ENCODE results near the gene NUP54. TPM values are rescaled to one million over a fixed set of nuclear protein-coding genes. Genes with fewer than 3 reads are reported as not detected.
A peak's percentile ranks its signal among the peaks of the same experiment; 100 is the strongest.

The NUP54 gene
- total RNA-seq, 2 donors from 2014 or later = 78.6 to 88.5 TPM

DNA sequence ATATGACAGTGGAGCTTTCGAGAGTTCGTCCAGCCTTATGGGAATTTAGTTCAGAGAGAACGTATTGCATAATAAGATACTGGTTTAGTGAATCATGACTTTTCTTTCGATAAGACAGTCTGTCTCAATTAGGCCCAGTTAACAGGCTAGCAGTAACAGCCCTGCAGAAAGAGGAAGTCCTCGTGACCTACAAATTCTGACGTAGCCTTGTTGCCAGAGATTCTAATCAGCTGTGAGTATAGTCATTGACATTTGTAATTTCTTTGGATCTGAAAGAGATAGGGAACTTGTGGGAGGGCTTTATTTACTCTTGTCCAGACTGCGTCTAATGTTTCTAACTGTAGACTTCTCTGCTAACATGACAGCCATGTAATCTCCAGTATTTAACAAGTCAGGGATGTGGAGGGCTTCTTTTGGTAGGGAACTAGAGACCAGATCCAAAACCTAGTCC, 57.9 kb downstream of the NUP54 start:
- Histone ChIP-seq H3K9me3 (ENCODE audit: control insufficient read depth, low read length) (no peaks in the 10 kb centered on the region), H3K9ac (ENCODE audit: extremely low read depth, low read length, poor library complexity, severe bottlenecking) (no peak overlapping the region), H3K27ac (ENCODE audit: low read depth, low read length) (no peak overlapping the region), H3K36me3 (ENCODE audit: control insufficient read depth, insufficient read depth, low read length) (no peaks in the 10 kb centered on the region), H3K4me1 (ENCODE audit: control insufficient read depth, insufficient read depth, low read length) (no peaks in the 10 kb centered on the region), H3K4me3 (ENCODE audit: low read length) (no peak overlapping the region), H3K27me3 (ENCODE audit: control insufficient read depth, insufficient read depth, low read length, poor library complexity, severe bottlenecking) (no peaks in the 10 kb centered on the region)
- Mint-ChIP-seq H3K4me3 (no peak overlapping the region), H3K36me3 (ENCODE audit: low read depth) (no peaks in the 10 kb centered on the region), H3K27ac (no peak overlapping the region), H3K4me1 (peaks cover 7% of the 10 kb centered on the region), H3K27me3 (ENCODE audit: insufficient read depth) (no peaks in the 10 kb centered on the region), H3K9me3 (peaks cover 4% of the 10 kb centered on the region)
- WGBS, 2 experiments (ENCODE audit: insufficient coverage in 1 of 2, insufficient read length in 1 of 2) = 92 to 94% methylated on average over 7 of the region's 7 CpGs
- TF ChIP-seq, protein P1, sequence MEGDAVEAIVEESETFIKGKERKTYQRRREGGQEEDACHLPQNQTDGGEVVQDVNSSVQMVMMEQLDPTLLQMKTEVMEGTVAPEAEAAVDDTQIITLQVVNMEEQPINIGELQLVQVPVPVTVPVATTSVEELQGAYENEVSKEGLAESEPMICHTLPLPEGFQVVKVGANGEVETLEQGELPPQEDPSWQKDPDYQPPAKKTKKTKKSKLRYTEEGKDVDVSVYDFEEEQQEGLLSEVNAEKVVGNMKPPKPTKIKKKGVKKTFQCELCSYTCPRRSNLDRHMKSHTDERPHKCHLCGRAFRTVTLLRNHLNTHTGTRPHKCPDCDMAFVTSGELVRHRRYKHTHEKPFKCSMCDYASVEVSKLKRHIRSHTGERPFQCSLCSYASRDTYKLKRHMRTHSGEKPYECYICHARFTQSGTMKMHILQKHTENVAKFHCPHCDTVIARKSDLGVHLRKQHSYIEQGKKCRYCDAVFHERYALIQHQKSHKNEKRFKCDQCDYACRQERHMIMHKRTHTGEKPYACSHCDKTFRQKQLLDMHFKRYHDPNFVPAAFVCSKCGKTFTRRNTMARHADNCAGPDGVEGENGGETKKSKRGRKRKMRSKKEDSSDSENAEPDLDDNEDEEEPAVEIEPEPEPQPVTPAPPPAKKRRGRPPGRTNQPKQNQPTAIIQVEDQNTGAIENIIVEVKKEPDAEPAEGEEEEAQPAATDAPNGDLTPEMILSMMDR (conservative IDR thresholded peaks at IDR 0.05) = no peak
- no peak for DNase-seq

DNA sequence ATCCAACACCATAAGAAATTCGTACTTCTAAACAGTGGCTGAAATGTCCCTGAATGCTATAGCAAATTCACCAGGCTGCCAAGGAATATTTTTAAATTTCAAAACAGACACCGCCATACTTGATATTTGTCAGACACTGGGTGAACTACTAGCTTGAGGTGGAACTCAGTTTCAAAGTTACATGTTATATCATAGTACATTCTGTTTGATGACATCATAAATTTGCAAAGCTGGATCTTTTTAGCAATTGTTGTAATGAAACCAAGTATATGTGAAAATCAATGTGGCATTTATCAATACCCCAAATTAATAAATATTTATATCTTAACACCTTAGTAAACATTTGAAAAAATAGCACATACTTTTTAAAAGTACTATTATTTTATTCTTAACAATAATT, 59.5 kb downstream of the NUP54 start:
- 89 to 100% methylated on average over 2 of the region's 2 CpGs for WGBS, 2 experiments (ENCODE audit: insufficient coverage in 1 of 2, insufficient read length in 1 of 2)
- H3K4me1 ChIP-seq (ENCODE audit: control insufficient read depth, insufficient read depth, low read length) = no peaks in the 10 kb centered on the region
- no peaks in the 10 kb centered on the region for H3K36me3 Mint-ChIP-seq (ENCODE audit: low read depth)
- H3K27me3 ChIP-seq (ENCODE audit: control insufficient read depth, insufficient read depth, low read length, poor library complexity, severe bottlenecking) = no peaks in the 10 kb centered on the region
- no peak overlapping the region for H3K27ac Mint-ChIP-seq
- H3K9me3 Mint-ChIP-seq = peaks cover 4% of the 10 kb centered on the region
- no peaks in the 10 kb centered on the region for H3K36me3 ChIP-seq (ENCODE audit: control insufficient read depth, insufficient read depth, low read length)
- no peak for DNase-seq
- no peak overlapping the region for H3K4me3 ChIP-seq (ENCODE audit: low read length)
- H3K9ac ChIP-seq (ENCODE audit: extremely low read depth, low read length, poor library complexity, severe bottlenecking) = no peak overlapping the region
- no peaks in the 10 kb centered on the region for H3K27me3 Mint-ChIP-seq (ENCODE audit: insufficient read depth)
- no peak overlapping the region for H3K4me3 Mint-ChIP-seq
- no peaks in the 10 kb centered on the region for H3K9me3 ChIP-seq (ENCODE audit: control insufficient read depth, low read length)
- H3K27ac ChIP-seq (ENCODE audit: low read depth, low read length) = no peak overlapping the region
- H3K4me1 Mint-ChIP-seq = peaks cover 7% of the 10 kb centered on the region
- TF ChIP-seq, protein P1 (conservative IDR thresholded peaks at IDR 0.05) = no peak

DNA sequence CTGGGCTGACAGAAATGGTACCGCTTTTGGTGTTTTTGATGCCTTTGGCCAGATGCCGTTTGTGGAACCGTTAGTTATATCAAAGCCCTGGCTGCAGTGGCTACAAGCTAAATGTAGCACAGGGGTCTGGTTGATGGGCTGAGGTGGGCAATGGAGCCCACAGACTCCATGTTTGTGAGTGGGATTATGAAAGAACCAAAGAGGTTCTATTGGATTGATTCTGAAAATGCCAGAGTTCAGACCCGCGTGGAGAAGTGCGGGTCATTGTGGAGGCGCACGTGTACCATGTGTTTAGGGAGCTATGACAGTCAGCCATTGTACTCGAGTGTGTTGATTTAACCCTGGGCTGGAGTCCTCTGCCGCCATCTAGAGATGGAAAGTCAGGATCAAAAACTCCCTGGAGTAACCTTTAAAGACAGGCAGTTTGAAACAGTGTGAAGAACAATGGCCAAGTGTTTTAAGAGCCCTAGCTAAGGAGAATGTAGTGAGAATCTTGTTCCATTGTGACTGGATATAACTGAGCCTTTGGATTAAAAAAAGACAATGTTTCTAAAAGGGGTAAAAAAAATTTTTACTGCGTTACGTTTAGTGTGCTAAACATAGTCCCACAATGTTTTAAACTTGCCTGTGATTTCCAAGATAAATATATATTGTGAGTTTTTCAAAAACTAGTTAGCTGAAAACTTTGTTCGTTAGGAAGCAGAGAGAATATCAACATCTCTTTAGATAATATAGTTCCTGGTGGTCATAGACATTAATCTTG, 61.0 kb downstream of the NUP54 start:
- H3K27ac Mint-ChIP-seq = peak overlapping the region; percentile 72
- H3K27me3 Mint-ChIP-seq (ENCODE audit: insufficient read depth) = no peaks in the 10 kb centered on the region
- no peaks in the 10 kb centered on the region for H3K36me3 ChIP-seq (ENCODE audit: control insufficient read depth, insufficient read depth, low read length)
- no peaks in the 10 kb centered on the region for H3K9me3 Mint-ChIP-seq
- H3K9me3 ChIP-seq (ENCODE audit: control insufficient read depth, low read length) = no peaks in the 10 kb centered on the region
- H3K27me3 ChIP-seq (ENCODE audit: control insufficient read depth, insufficient read depth, low read length, poor library complexity, severe bottlenecking) = no peaks in the 10 kb centered on the region
- WGBS, 2 experiments (ENCODE audit: insufficient coverage in 1 of 2, insufficient read length in 1 of 2) = 42 to 46% methylated on average over 12 to 13 of the region's 13 CpGs
- H3K4me3 Mint-ChIP-seq = peak overlapping the region; percentile 38
- H3K27ac ChIP-seq (ENCODE audit: low read depth, low read length) = no peak overlapping the region
- H3K9ac ChIP-seq (ENCODE audit: extremely low read depth, low read length, poor library complexity, severe bottlenecking) = no peak overlapping the region
- peak; percentile 85 for DNase-seq
- H3K36me3 Mint-ChIP-seq (ENCODE audit: low read depth) = no peaks in the 10 kb centered on the region
- no peak overlapping the region for H3K4me3 ChIP-seq (ENCODE audit: low read length)
- TF ChIP-seq, protein P1 (conservative IDR thresholded peaks at IDR 0.05) = peak; percentile 83
- H3K4me1 Mint-ChIP-seq = peaks cover 7% of the 10 kb centered on the region
- no peaks in the 10 kb centered on the region for H3K4me1 ChIP-seq (ENCODE audit: control insufficient read depth, insufficient read depth, low read length)
